CD4-positive, alpha-beta T cell (primary cell): ENCODE measurements around the gene HTR1D. TPM values are rescaled to one million over a fixed set of nuclear protein-coding genes. Genes with fewer than 3 reads are reported as not detected.

ENCODE experiments used
- ATAC-seq: fragments of 200-7000 bp; cut with Tn5 transposase; one replicate; pipeline ENCODE4 v1.10.0; 2022; ENCODE audit warnings: mild to moderate bottlenecking; ENCODE audit not compliant: poor library complexity
- CTCF ChIA-PET: fragments of 350-600 bp; sonication (Branson Sonifier 250); formaldehyde crosslinking; loops from one replicate; lab custom pipeline; 2021; ENCODE audit warnings: antibody characterized with exemption, inconsistent platforms; lab: Charles Lee
- POLR2A ChIA-PET: fragments of 350-600 bp; sonication (Branson Sonifier 250); formaldehyde crosslinking; loops from one replicate; lab custom pipeline; 2021; ENCODE audit warnings: antibody characterized with exemption, inconsistent platforms; lab: Charles Lee
- DNase-seq, 14 experiments: peaks; one replicate each; pipeline ENCODE4 v3.0.0-alpha.2; 2013 to 2020; ENCODE audit warnings: mixed read lengths in 2 of 14
- H3K27ac ChIP-seq, 2 donors: one replicate each; pipeline versions ENCODE4 v1.5.1 to v1.7.0; 2013; ENCODE audit warnings: low read length in 2 of 2, low read depth in 1 of 2, mild to moderate bottlenecking in 1 of 2
- H3K27me3 ChIP-seq, 2 experiments: 1 replicate in 1 of 2; 2 replicates in 1 of 2; pipeline versions ENCODE4 v1.6.1 to v1.7.0; 2013; ENCODE audit warnings: low read length in 2 of 2, control low read depth in 1 of 2, mild to moderate bottlenecking in 1 of 2, moderate library complexity in 1 of 2; ENCODE audit not compliant: insufficient read depth in 2 of 2, control insufficient read depth in 1 of 2
- H3K36me3 ChIP-seq: one replicate; pipeline ENCODE4 v1.6.1; 2013; ENCODE audit warnings: low read length, control low read depth; ENCODE audit not compliant: insufficient read depth
- H3K4me1 ChIP-seq: one replicate; pipeline ENCODE4 v1.6.1; 2013; ENCODE audit warnings: low read length, control low read depth; ENCODE audit not compliant: insufficient read depth
- H3K4me3 ChIP-seq: one replicate; pipeline ENCODE4 v1.5.1; 2013; ENCODE audit warnings: mild to moderate bottlenecking, low read length, moderate library complexity
- H3K9me3 ChIP-seq, 2 experiments: 1 replicate in 1 of 2; 2 replicates in 1 of 2; pipeline versions ENCODE4 v1.6.1 to v1.7.0; 2013; ENCODE audit warnings: low read length in 2 of 2, mild to moderate bottlenecking in 2 of 2, control low read depth in 1 of 2, moderate library complexity in 1 of 2; ENCODE audit not compliant: control insufficient read depth in 1 of 2, insufficient read depth in 1 of 2
- H3K27ac Mint-ChIP-seq: one replicate; pipeline ENCODE4 v1.8.0; 2020; ENCODE audit warnings: mixed read lengths
- H3K27me3 Mint-ChIP-seq: one replicate; pipeline ENCODE4 v1.8.0; 2021; ENCODE audit warnings: mixed read lengths
- H3K36me3 Mint-ChIP-seq: one replicate; pipeline ENCODE4 v1.8.0; 2021; ENCODE audit warnings: low read depth, mixed read lengths
- H3K4me1 Mint-ChIP-seq: one replicate; pipeline ENCODE4 v1.8.0; 2021; ENCODE audit warnings: low read depth, mixed read lengths
- H3K4me3 Mint-ChIP-seq: one replicate; pipeline ENCODE4 v1.8.0; 2020; ENCODE audit warnings: mild to moderate bottlenecking, mixed read lengths
- H3K9me3 Mint-ChIP-seq: one replicate; pipeline ENCODE4 v1.8.0; 2020; ENCODE audit warnings: mixed read lengths
- CTCF ChIP-seq: fragments of 200-600 bp; IDR thresholded peaks from one replicate; pipeline ENCODE4 v1.8.0; 2022; ENCODE audit warnings: antibody characterized with exemption, mild to moderate bottlenecking
- intact Hi-C, 2 experiments: fragments of 100-400 bp; cut with DNase I in 1 of 2; cut with micrococcal nuclease in 1 of 2; formaldehyde crosslinking; loops; one replicate each; pipeline versions ENCODE4 v1.15.1 to v1.9.0; 2023 to 2025; cut with DNase I, micrococcal nuclease
- total RNA-seq, 174 experiments: library from RNA in 2 of 174; stranded (reverse) in 2 of 174; gene quantifications; one replicate each; pipeline ENCODE4 v1.2.3 and lab custom pipeline; 2021 to 2026

The HTR1D gene
- total RNA-seq, 2 experiments from 2014 or later = not detected

GRCh38 chr1:23150125-23150524 is 67.2 kb downstream of the HTR1D start:
- Histone ChIP-seq H3K36me3 (no peaks in the 10 kb centered on the region), H3K4me3 (no peak overlapping the region), H3K27ac (no peak overlapping the region), H3K4me1 (peaks cover 6% of the 10 kb centered on the region), H3K27me3 (no peaks in the 10 kb centered on the region), H3K9me3 (no peaks in the 10 kb centered on the region)
- POLR2A ChIA-PET = no interaction called here
- Mint-ChIP-seq H3K27ac (no peak overlapping the region), H3K36me3 (no peaks in the 10 kb centered on the region), H3K4me1 (peaks cover 38% of the 10 kb centered on the region), H3K9me3 (no peaks in the 10 kb centered on the region), H3K4me3 (no peak overlapping the region), H3K27me3 (no peaks in the 10 kb centered on the region)
- DNase-seq (no peak), ATAC-seq (no peak)
- CTCF ChIA-PET = no interaction called here
- intact Hi-C loops = no loop called here
- no peak for TF ChIP-seq CTCF

GRCh38 chr1:23149114-23149513 is 68.2 kb downstream of the HTR1D start:
- ATAC-seq (no peak), DNase-seq (no peak)
- Mint-ChIP-seq H3K4me3 (no peak overlapping the region), H3K36me3 (no peaks in the 10 kb centered on the region), H3K4me1 (peaks cover 44% of the 10 kb centered on the region), H3K27ac (no peak overlapping the region), H3K9me3 (no peaks in the 10 kb centered on the region), H3K27me3 (no peaks in the 10 kb centered on the region)
- peaks cover 1% of the 10 kb centered on the region for H3K36me3 ChIP-seq
- no peak overlapping the region for H3K4me3 ChIP-seq
- no peaks in the 10 kb centered on the region for H3K27me3 ChIP-seq
- no peak overlapping the region for H3K27ac ChIP-seq
- no peak for TF ChIP-seq CTCF
- intact Hi-C loops = no loop called here
- no peaks in the 10 kb centered on the region for H3K9me3 ChIP-seq
- POLR2A ChIA-PET = no interaction called here
- CTCF ChIA-PET = no interaction called here
- H3K4me1 ChIP-seq = peaks cover 6% of the 10 kb centered on the region

DNA sequence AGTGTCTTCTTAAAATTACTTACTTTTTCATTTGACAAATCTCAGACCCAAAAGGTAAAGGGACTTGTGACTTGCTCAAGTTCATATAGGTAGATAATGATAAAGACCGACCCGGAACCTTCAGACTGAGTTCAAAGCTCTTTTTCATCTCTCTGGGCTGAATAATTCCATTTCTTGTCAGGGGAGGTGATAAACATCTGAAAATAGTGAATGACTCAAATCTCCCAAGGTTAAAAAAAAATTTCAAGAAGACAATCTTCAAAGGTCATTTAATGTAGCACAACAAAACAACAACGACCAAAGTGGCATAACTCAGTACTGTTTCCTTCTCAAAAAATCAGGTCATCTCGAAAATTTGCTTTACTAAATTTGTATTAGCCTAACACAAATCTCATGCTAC is 69.2 kb downstream of the HTR1D start:
- intact Hi-C loops = no loop called here
- H3K36me3 Mint-ChIP-seq = no peaks in the 10 kb centered on the region
- H3K4me1 Mint-ChIP-seq = peaks cover 47% of the 10 kb centered on the region
- H3K4me3 Mint-ChIP-seq = peak overlapping the region; percentile 2
- POLR2A ChIA-PET = interaction anchor here (0.6 to 1.1 kb wide), 4 partner anchors 16 to 99 kb away, joined by 3 to 4 read pairs (median 3); no protein-coding TSS in a partner anchor
- CTCF ChIA-PET = interaction anchor here (0.7 to 1.2 kb wide), 2 partner anchors 23 to 29 kb away, joined by 3 read pairs; no protein-coding TSS in a partner anchor
- H3K27me3 ChIP-seq = no peaks in the 10 kb centered on the region
- H3K27ac ChIP-seq = no peak overlapping the region
- no peak for TF ChIP-seq CTCF
- ATAC-seq (peak; percentile 52), DNase-seq (peak in 3 of 14 experiments; percentile 7 to 34 (median 22))
- no peaks in the 10 kb centered on the region for H3K27me3 Mint-ChIP-seq
- peaks cover 6% of the 10 kb centered on the region for H3K4me1 ChIP-seq
- H3K27ac Mint-ChIP-seq = peak overlapping the region; percentile 18
- no peaks in the 10 kb centered on the region for H3K9me3 ChIP-seq
- H3K36me3 ChIP-seq = peaks cover 10% of the 10 kb centered on the region
- H3K9me3 Mint-ChIP-seq = no peaks in the 10 kb centered on the region
- no peak overlapping the region for H3K4me3 ChIP-seq

Other genes with a start within 250 kb of the HTR1D start
- gene LACTBL1, start 244.6 kb downstream of the HTR1D start, total RNA-seq = not detected
- gene TEX46, start 201.7 kb downstream of the HTR1D start, total RNA-seq = not detected
- 10 to 100 TPM; 38.3 to 42.4 TPM for gene KDM1A, start 198.0 kb downstream of the HTR1D start, total RNA-seq
- gene LUZP1, start 48.6 kb downstream of the HTR1D start, total RNA-seq = 10 to 100 TPM; 20.1 to 23.7 TPM
- gene HNRNPR, start 126.8 kb upstream of the HTR1D start, total RNA-seq = 10 to 100 TPM; 92.0 to 93.3 TPM
- 1 to 10 TPM; 3.7 to 4.0 TPM for gene ZNF436, start 152.3 kb upstream of the HTR1D start, total RNA-seq
- gene TCEA3, start 207.2 kb upstream of the HTR1D start, total RNA-seq = 10 to 100 TPM; 33.1 to 34.6 TPM